KMS-11 (cell line): ENCODE measurements around the gene NOS1AP.

Experiments
- H2AFZ ChIP-seq: fragments of 200-600 bp; sonication (generic); 2 replicates; pipeline ENCODE4 v1.6.1; 2016; ENCODE audit warnings: antibody characterized with exemption, mixed run types, low read depth
- H3K27ac ChIP-seq: fragments of 200-600 bp; sonication (generic); 2 replicates; pipeline ENCODE4 v1.6.1; 2016; ENCODE audit warnings: mild to moderate bottlenecking, mixed run types
- H3K27me3 ChIP-seq: fragments of 200-600 bp; sonication (generic); 2 replicates; pipeline ENCODE4 v1.6.1; 2017; ENCODE audit warnings: mild to moderate bottlenecking, low read depth, mixed run types, moderate library complexity; ENCODE audit not compliant: insufficient read depth
- H3K36me3 ChIP-seq: fragments of 200-600 bp; sonication (generic); 2 replicates; pipeline ENCODE4 v1.6.1; 2017; ENCODE audit warnings: mild to moderate bottlenecking, mixed run types; ENCODE audit not compliant: insufficient read depth
- H3K4me1 ChIP-seq: fragments of 200-600 bp; sonication (generic); 2 replicates; pipeline ENCODE4 v1.6.1; 2016; ENCODE audit warnings: mild to moderate bottlenecking, low read depth, mixed run types; ENCODE audit not compliant: poor library complexity, severe bottlenecking
- H3K4me2 ChIP-seq: fragments of 200-600 bp; sonication (generic); 2 replicates; pipeline ENCODE4 v1.7.0; 2016; ENCODE audit warnings: mild to moderate bottlenecking, mixed run types
- H3K4me3 ChIP-seq: fragments of 200-600 bp; sonication (generic); IDR thresholded peaks from 2 replicates; pipeline ENCODE4 v1.6.1; 2017; ENCODE audit warnings: low read depth, low read length, mixed read lengths; ENCODE audit not compliant: insufficient read depth
- H3K79me2 ChIP-seq: fragments of 200-600 bp; sonication (generic); 2 replicates; pipeline ENCODE4 v1.6.1; 2016; ENCODE audit warnings: low read depth, mixed run types; ENCODE audit not compliant: insufficient read depth
- H3K9ac ChIP-seq: fragments of 200-600 bp; sonication (generic); 2 replicates; pipeline ENCODE4 v1.6.1; 2016; ENCODE audit warnings: mild to moderate bottlenecking, mixed run types
- H4K20me1 ChIP-seq: fragments of 200-600 bp; sonication (generic); 2 replicates; pipeline ENCODE4 v1.6.1; 2016; ENCODE audit warnings: mild to moderate bottlenecking, mixed run types; ENCODE audit not compliant: insufficient read depth
- CTCF ChIP-seq: fragments of 200-600 bp; sonication (generic); conservative IDR thresholded peaks from 2 replicates; pipeline ENCODE4 v1.6.1; 2017; ENCODE audit warnings: low read depth, mild to moderate bottlenecking, antibody characterized with exemption, low read length, moderate library complexity, mixed read lengths

NOS1AP gene

GRCh38 chr1:162294015-162294414 lies 224.5 kb downstream of the NOS1AP start:
- H2AFZ ChIP-seq = no peak overlapping the region
- no peak overlapping the region for H3K27ac ChIP-seq
- no peak overlapping the region for H3K4me3 ChIP-seq
- no peaks in the 10 kb centered on the region for H3K36me3 ChIP-seq
- no peak overlapping the region for H3K9ac ChIP-seq
- no peak overlapping the region for H3K4me2 ChIP-seq
- TF ChIP-seq CTCF = no peak
- no peaks in the 10 kb centered on the region for H3K79me2 ChIP-seq
- H3K27me3 ChIP-seq = no peaks in the 10 kb centered on the region
- H3K4me1 ChIP-seq = no peaks in the 10 kb centered on the region
- no peaks in the 10 kb centered on the region for H4K20me1 ChIP-seq

- no peak overlapping the region for H3K4me3 ChIP-seq
- no peak for TF ChIP-seq CTCF
- no peak overlapping the region for H3K27ac ChIP-seq
- H3K4me2 ChIP-seq = no peak overlapping the region
- H3K9ac ChIP-seq = no peak overlapping the region
- H3K4me1 ChIP-seq = no peaks in the 10 kb centered on the region
- H4K20me1 ChIP-seq = no peaks in the 10 kb centered on the region
- no peaks in the 10 kb centered on the region for H3K27me3 ChIP-seq
- no peak overlapping the region for H2AFZ ChIP-seq
- H3K36me3 ChIP-seq = no peaks in the 10 kb centered on the region
- H3K79me2 ChIP-seq = no peaks in the 10 kb centered on the region
Measured at GRCh38 chr1:162297208-162297607, 227.7 kb downstream of the NOS1AP start.

GRCh38 chr1:162298266-162298665 lies 228.8 kb downstream of the NOS1AP start:
- TF ChIP-seq CTCF = no peak
- no peak overlapping the region for H3K4me3 ChIP-seq
- H3K9ac ChIP-seq = no peak overlapping the region
- H3K4me1 ChIP-seq = no peaks in the 10 kb centered on the region
- no peaks in the 10 kb centered on the region for H4K20me1 ChIP-seq
- no peak overlapping the region for H3K4me2 ChIP-seq
- no peaks in the 10 kb centered on the region for H3K79me2 ChIP-seq
- H3K27me3 ChIP-seq = no peaks in the 10 kb centered on the region
- no peak overlapping the region for H2AFZ ChIP-seq
- no peak overlapping the region for H3K27ac ChIP-seq
- H3K36me3 ChIP-seq = no peaks in the 10 kb centered on the region

- TF ChIP-seq CTCF = no peak
- no peak overlapping the region for H3K4me3 ChIP-seq
- no peak overlapping the region for H3K9ac ChIP-seq
- no peak overlapping the region for H2AFZ ChIP-seq
- H3K79me2 ChIP-seq = no peaks in the 10 kb centered on the region
- H3K27me3 ChIP-seq = no peaks in the 10 kb centered on the region
- no peak overlapping the region for H3K27ac ChIP-seq
- H3K4me1 ChIP-seq = no peaks in the 10 kb centered on the region
- H3K4me2 ChIP-seq = no peak overlapping the region
- no peaks in the 10 kb centered on the region for H3K36me3 ChIP-seq
- no peaks in the 10 kb centered on the region for H4K20me1 ChIP-seq
Measured at GRCh38 chr1:162299018-162299417, 229.5 kb downstream of the NOS1AP start.
